ENCODE measurements around the gene LYSMD1.

LYSMD1 gene

GRCh38 chr1:151175041-151175741 is 9.5 kb upstream of the LYSMD1 start:
- peak; percentile 91 for DNase-seq (ENCODE audit: low spot score)

- DNase-seq (ENCODE audit: low spot score): no peak
Measured at GRCh38 chr1:151171190-151171589, 5.5 kb upstream of the LYSMD1 start.

DNA sequence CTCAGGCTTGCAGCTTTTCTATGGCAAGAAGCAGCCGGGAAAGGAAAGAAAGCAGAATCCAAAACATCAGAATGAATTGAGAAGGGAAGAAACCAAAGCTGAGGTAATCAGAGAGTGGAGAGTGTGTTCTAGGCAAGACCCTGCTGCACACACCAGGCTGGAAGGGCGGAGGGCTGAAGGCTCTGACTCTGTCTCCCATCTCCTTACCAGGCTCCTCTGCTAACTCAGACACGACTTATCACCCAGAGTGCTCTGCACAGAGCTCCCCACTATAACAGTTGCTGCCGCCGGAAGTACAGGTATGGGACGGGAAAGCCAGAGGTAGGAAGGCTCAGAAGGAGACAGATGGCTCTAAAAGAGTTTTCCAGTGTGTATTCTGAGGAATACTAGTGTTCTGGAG is 1.4 kb upstream of the LYSMD1 start:
- no peak for DNase-seq (ENCODE audit: low spot score)

- no peak for DNase-seq (ENCODE audit: low spot score)
Measured at GRCh38 chr1:151166505-151166956, 829 bp upstream of the LYSMD1 start.

GRCh38 chr1:151165281-151165737 is 393 bp downstream of the LYSMD1 start:
- DNase-seq (ENCODE audit: low spot score): peak; percentile 60

DNA sequence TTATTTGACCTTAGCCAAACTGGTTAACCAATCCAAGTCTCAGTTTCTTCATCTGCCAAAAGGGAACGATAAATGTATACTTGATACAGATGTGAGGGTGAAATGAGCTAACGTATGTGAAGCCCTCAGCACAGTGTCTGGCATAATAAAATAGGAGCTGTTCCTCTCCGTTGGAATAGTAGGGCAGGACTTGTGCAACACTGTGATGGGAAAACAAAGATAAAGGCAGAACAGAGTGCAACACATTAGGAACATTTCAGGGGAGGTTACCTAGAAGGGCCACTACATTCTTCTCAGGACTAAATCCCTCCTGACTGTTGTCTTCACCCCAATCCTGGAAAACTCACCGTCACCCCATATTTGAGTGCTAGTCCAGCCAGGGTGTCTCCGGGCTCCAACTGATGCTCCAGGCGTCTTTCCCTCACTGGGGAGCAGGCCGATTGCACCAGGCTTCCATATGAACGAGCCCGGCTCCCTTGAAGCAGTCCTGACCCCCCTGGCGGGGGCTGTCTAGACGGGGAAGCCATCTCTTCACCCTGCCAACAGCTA is 896 bp downstream of the LYSMD1 start:
- no peak for DNase-seq (ENCODE audit: low spot score)

DNA sequence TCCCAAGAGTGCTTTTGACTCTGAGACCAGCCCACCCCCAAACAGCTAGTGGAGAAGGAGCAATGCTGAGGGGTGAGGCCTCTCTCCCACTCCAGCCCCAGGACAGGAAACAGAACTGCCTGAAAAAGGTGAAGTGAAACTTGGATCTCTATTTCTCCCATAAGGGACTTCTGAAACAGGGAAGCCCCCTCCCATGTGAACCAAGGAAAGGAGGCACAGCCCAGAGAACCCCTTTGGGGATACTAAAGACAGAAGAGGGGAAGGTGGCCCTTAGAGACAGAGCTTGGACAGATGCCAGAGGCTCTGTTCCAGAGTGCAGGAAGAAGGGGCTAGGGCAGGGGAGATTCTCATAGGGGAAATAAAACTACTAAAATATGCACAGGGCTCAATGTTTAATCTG is 6.3 kb downstream of the LYSMD1 start:
- DNase-seq (ENCODE audit: low spot score): no peak

DNA sequence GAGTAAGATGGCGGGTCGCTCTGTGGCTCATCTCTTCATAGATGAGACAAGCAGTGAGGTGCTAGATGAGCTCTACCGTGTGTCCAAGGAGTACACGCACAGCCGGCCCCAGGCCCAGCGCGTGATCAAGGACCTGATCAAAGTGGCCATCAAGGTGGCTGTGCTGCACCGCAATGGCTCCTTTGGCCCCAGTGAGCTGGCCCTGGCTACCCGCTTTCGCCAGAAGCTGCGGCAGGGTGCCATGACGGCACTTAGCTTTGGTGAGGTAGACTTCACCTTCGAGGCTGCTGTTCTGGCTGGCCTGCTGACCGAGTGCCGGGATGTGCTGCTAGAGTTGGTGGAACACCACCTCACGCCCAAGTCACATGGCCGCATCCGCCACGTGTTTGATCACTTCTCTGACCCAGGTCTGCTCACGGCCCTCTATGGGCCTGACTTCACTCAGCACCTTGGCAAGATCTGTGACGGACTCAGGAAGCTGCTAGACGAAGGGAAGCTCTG is 6.9 kb downstream of the LYSMD1 start:
- DNase-seq (ENCODE audit: low spot score): no peak

DNA sequence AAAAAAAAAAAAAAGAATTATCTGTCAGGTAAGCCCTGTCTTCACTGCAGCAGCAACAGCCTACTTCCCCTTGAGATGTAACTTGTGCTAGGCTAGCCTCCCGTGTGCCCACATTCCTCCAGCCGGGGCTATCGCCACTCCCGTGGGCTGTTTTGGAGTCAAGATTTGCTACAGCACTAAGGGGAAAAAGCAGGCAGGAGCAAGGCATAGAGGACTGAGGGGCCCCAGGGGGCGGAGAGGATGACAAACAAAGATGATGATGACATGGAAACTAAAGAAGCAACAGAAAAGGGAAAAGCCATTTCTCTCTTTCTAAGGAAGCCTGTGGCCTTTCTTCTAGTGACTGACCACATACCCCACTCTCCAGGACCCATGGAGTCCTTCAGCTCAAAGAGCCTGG is 7.4 kb downstream of the LYSMD1 start:
- no peak for DNase-seq (ENCODE audit: low spot score)

GRCh38 chr1:151157067-151157531 is 8.6 kb downstream of the LYSMD1 start:
- no peak for DNase-seq (ENCODE audit: low spot score)

- peak; percentile 49 for DNase-seq (ENCODE audit: low spot score)
Measured at GRCh38 chr1:151156515-151156819, 9.2 kb downstream of the LYSMD1 start, which contains the start of gene TNFAIP8L2. TSS of gene TNFAIP8L2 (plus strand) at chr1:151156649. CDS start at chr1:151158698, 2,049 bp downstream.

DNA sequence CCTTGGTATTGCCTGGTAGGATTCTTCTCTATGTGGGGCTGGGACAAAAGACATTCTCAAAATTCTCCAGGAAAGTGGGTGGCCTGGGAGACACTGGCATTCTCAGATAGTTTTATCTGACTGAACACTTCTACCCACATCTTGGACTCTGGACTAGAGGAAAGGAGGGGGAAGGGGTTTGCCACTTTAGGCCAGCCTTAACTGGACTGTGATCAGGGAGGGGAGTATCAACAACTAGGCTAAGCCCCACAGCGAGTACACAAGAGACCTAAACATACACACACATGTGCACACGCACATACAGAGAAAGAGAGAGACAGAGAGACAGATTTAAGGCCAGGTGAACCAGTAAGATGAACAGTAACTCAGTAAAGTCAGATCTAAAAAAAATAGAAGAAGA is 18.0 kb downstream of the LYSMD1 start:
- no peak for DNase-seq (ENCODE audit: low spot score)

- no peak for DNase-seq (ENCODE audit: low spot score)
Measured at GRCh38 chr1:151147132-151147503, 18.6 kb downstream of the LYSMD1 start.

DNA sequence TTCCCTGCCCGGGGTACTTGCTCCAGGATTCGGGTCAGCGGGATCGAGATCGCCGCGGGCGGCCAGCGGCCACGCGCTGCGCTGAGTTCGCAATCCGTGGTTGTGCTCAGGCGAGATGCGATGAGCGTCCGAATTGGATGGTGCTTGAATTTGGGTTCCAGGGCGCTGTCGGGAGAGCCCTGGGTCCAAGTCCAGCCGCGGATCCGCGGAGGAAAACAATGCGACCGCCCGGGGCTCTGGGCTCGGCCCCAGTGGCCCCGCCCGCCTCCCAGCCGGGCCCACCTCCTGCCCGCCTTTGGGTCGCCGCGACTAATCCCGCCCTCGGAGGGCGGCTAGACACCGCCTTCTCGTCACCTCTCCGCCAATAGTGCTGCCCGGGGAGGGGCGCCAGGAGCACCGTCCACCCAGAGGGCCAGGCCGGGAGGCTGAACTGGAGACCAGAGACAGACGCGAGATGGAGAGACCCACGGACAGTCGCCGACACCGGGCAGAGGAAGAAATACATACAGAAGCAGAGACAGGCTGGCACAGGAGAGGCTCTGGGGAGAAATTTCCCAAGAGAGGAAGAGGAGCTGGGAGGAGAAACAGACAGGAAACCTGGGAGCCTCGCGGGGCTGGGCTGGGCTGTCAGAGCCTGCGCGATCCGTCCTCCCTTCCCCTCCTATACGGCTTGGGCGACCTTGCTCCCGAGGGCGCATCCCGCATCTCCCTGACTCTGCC is 19.1 kb downstream of the LYSMD1 start, which contains the start of gene SEMA6C:
TSS of gene SEMA6C (minus strand) at position 220 of the 720 bp plus-strand sequence. CDS start 4,010 bp downstream, outside the sequence.
- peak; percentile 95 for DNase-seq (ENCODE audit: low spot score)

DNA sequence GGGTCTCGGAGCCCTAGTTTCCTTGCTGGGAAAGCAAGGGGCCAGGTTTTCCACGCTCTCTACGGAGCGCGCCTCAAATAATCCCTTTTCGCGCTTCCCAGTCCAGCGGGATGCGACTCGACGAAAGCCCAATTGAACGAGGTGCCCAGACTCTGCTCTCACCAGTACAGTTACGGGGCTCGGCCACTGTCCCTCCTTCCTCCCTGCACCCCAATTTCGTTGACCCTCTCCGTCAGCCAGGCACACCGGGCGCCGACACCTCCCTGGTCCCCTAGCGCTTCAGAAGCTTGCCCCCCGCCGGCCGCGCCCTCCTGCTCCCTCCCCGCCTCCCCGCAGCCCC is 19.7 kb downstream of the LYSMD1 start:
- DNase-seq (ENCODE audit: low spot score): no peak

GRCh38 chr1:151145304-151146071 is 20.2 kb downstream of the LYSMD1 start:
- DNase-seq (ENCODE audit: low spot score): no peak

DNA sequence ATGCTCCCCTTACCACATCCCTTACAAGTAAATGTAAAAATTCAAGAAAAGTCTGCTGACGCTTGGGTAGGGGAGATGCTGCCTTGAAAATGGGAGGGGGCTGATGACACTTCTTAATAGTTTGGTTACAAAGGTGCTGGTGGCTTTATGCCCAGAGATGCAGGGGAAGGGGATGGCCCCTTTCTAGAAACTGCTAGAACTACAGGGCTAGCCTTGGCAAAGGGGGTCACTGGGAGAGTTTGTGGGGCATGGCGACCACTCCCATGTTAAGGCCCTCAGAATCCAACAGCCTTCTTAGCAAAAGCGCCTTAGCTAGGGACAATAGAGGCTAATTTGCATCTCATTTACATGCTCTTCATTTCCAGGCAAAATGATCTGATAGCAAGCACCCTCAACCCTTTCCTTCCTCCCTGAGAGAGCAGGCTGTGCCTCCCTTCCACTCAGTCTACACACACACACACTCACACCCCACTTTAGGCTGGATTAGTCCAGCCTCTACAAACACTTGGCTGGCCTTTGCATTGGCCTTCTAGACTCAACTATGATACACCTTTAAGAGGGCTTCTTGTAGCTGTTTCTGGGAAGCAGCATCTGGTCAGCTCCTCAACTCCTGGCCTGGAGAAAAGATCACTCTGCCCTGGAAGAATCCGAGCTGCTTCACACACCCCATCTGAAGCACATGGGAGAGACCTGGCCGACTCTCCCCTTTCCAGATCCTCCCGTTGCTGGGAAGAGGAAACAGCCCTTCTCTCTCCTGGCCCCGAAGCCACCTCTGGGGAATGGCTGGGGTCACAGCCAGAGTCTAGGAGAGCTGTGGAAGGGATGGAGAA is 21.0 kb downstream of the LYSMD1 start:
- DNase-seq (ENCODE audit: low spot score): no peak

DNA sequence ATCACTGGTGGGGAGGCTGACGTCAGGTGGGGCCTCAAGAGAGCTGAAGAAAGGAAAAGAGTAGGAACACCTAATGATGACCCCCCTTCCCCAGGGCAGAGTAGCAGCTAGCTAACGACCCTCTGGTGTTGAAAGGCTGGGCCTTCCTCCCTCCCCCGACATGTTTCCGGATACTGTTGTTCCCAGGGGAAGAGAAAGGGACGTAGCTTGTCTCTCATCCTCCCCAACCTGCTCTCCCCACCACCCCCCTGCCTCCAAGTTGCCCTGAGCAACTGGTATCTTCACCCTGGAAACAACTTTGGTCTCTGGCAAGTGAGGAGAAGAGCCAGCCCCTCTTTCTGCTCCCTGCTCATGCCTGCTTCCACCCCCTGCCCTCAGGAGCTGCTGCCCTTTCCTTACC is 21.7 kb downstream of the LYSMD1 start:
- DNase-seq (ENCODE audit: low spot score): no peak

- DNase-seq (ENCODE audit: low spot score): no peak
Measured at GRCh38 chr1:151143057-151143435, 22.7 kb downstream of the LYSMD1 start.

DNA sequence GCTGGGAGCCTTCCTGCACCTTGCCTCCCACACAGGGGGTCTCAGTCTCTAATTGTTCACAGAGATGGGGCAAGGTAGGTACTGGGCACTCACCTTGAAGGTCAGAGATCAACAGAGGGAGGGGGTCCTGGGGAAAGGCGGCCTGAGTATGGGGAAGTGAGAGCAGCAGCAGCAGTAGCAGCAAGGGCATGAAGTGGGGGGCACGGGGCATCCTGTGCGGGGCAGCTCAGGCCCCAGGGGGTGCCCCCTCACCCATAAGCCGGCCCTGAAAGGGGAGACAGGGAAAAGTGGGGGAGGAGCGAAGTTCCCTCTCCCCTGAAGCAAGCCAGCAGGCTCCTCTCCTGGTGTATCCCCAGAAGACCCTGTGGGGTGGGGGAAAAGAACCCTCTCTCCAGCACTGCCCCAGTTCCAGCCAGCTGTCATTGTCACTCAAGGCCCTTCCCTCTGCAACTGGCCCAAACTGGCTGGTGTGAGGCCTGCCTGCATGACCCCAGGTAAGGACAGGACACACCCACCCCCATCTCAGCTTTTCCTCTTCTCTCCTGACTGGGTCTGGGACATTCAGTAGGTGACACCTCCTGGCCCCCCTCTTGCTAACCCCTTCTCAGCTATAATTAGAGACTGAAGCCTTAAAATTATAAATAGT is 23.2 kb downstream of the LYSMD1 start:
- DNase-seq (ENCODE audit: low spot score): no peak

DNA sequence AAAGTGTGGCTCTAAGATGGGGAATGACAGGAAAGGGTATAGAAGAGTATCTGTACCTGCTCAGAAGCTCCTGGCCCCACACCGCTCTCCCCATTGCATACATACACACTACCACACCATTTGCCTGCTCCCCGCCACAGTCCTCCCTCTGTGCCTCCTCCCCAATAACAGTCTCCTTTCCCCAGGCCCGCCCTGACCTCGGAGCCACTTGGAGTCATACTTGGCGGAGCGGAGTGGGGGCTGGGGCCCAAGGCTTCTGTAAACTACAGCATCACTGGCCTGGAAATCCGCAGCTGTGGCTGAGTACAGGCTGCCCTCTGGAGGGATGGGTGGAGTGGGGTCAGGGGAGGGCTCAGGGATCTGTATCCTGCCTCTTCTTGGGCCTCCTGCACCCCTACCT is 27.9 kb downstream of the LYSMD1 start:
- no peak for DNase-seq (ENCODE audit: low spot score)
